PC-3 (cell line): ENCODE results near the gene KHK.

ENCODE experiments used
- EZH2 ChIP-seq: fragments of 300-600 bp; sonication (generic); IDR thresholded peaks from one replicate; pipeline ENCODE4 v1.6.1; 2017; ENCODE audit warnings: antibody characterized with exemption, mild to moderate bottlenecking, low read length; ENCODE audit not compliant: unreplicated experiment
- EZH2phosphoT487 ChIP-seq: fragments of 300-600 bp; sonication (generic); IDR thresholded peaks from 2 replicates; pipeline ENCODE4 v1.6.1; 2018; ENCODE audit warnings: mild to moderate bottlenecking, antibody characterized with exemption, low read length, borderline replicate concordance
- TF ChIP-seq, protein P1 (sequence below): fragments of 300-600 bp; sonication (generic); conservative IDR thresholded peaks from 2 replicates; pipeline ENCODE4 v1.5.1; 2017; ENCODE audit warnings: antibody characterized with exemption, low read depth, mild to moderate bottlenecking, low read length

DNA sequence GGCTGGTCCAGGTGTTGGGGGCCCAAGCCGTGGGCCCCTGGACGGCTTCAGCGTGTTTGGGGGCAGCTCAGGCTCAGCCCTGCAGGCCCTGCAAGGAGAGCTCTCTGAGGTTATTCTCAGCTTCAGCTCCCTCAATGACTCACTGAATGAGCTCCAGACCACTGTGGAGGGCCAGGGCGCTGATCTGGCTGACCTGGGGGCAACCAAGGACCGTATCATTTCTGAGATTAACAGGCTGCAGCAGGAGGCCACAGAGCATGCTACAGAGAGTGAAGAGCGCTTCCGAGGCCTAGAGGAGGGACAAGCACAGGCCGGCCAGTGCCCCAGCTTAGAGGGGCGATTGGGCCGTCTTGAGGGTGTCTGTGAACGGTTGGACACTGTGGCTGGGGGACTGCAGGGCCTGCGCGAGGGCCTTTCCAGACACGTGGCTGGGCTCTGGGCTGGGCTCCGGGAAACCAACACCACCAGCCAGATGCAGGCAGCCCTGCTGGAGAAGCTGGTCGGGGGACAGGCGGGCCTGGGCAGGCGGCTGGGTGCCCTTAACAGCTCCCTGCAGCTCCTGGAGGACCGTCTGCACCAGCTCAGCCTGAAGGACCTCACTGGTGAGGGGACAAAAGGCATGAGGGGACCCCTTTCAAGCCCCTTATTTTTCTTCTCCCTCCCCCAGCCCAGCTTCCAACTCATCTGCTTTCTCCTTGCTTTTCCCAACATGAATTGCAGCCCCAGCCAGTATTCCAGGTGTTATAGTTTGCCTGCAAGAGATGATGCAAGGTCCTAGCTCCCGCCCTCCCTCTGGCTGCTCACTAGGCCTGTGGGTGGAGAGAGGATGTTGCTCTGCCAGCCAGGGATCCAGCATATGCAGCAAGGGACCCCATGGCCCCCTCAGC, 2.9 kb upstream of the KHK start:
- TF ChIP-seq, protein P1, sequence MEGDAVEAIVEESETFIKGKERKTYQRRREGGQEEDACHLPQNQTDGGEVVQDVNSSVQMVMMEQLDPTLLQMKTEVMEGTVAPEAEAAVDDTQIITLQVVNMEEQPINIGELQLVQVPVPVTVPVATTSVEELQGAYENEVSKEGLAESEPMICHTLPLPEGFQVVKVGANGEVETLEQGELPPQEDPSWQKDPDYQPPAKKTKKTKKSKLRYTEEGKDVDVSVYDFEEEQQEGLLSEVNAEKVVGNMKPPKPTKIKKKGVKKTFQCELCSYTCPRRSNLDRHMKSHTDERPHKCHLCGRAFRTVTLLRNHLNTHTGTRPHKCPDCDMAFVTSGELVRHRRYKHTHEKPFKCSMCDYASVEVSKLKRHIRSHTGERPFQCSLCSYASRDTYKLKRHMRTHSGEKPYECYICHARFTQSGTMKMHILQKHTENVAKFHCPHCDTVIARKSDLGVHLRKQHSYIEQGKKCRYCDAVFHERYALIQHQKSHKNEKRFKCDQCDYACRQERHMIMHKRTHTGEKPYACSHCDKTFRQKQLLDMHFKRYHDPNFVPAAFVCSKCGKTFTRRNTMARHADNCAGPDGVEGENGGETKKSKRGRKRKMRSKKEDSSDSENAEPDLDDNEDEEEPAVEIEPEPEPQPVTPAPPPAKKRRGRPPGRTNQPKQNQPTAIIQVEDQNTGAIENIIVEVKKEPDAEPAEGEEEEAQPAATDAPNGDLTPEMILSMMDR: no peak
- TF ChIP-seq EZH2 (no peak), EZH2phosphoT487 (no peak)
